CD8-positive, alpha-beta memory T cell (primary cell): ENCODE data around the gene RELB. TPM values are rescaled to one million over a fixed set of nuclear protein-coding genes. Genes with fewer than 3 reads are reported as not detected.

Experiments used
- CTCF ChIA-PET: fragments of 350-600 bp; sonication (Branson Sonifier 250); formaldehyde crosslinking; loops from one replicate; lab custom pipeline; 2021; ENCODE audit warnings: antibody characterized with exemption; lab: Charles Lee
- POLR2A ChIA-PET: fragments of 350-600 bp; sonication (Branson Sonifier 250); formaldehyde crosslinking; loops from one replicate; lab custom pipeline; 2021; ENCODE audit warnings: antibody characterized with exemption; lab: Charles Lee
- DNase-seq, 5 donors: peaks; one replicate each; pipeline versions ENCODE4 v3.0.0 to v3.0.0-alpha.2; 2020 to 2022; ENCODE audit warnings: mixed read lengths in 1 of 5
- H3K27ac ChIP-seq: one replicate; pipeline ENCODE4 v1.7.0; 2013; ENCODE audit warnings: low read depth, mild to moderate bottlenecking, low read length, moderate library complexity
- H3K27me3 ChIP-seq: 2 replicates; pipeline ENCODE4 v1.7.0; 2013; ENCODE audit warnings: low read length, mild to moderate bottlenecking; ENCODE audit not compliant: insufficient read depth, poor library complexity, severe bottlenecking
- H3K36me3 ChIP-seq: 2 replicates; pipeline ENCODE4 v1.7.0; 2013; ENCODE audit warnings: mild to moderate bottlenecking, low read length, moderate library complexity; ENCODE audit not compliant: insufficient read depth
- H3K4me1 ChIP-seq: 2 replicates; pipeline ENCODE4 v1.7.0; 2013; ENCODE audit warnings: mild to moderate bottlenecking, low read length, moderate library complexity; ENCODE audit not compliant: insufficient read depth
- H3K4me3 ChIP-seq: 2 replicates; pipeline ENCODE4 v1.7.0; 2013; ENCODE audit warnings: mild to moderate bottlenecking, low read length
- H3K9me3 ChIP-seq: 2 replicates; pipeline ENCODE4 v1.7.0; 2013; ENCODE audit warnings: mild to moderate bottlenecking, low read length
- H3K27ac Mint-ChIP-seq, 8 donors: one replicate each; pipeline ENCODE4 v1.8.0; 2020 to 2021; ENCODE audit warnings: mixed read lengths in 8 of 8, mild to moderate bottlenecking in 6 of 8, inconsistent platforms in 3 of 8, moderate library complexity in 3 of 8
- H3K27me3 Mint-ChIP-seq, 2 donors: one replicate each; pipeline ENCODE4 v1.8.0; 2020 to 2021; ENCODE audit warnings: mixed read lengths in 2 of 2, mild to moderate bottlenecking in 1 of 2, moderate library complexity in 1 of 2
- H3K36me3 Mint-ChIP-seq, 3 donors: one replicate each; pipeline ENCODE4 v1.8.0; 2020 to 2021; ENCODE audit warnings: mixed read lengths in 3 of 3, inconsistent platforms in 1 of 3, mild to moderate bottlenecking in 1 of 3
- H3K4me1 Mint-ChIP-seq, 3 donors: one replicate each; pipeline ENCODE4 v1.8.0; 2020 to 2021; ENCODE audit warnings: mixed read lengths in 3 of 3, inconsistent platforms in 1 of 3, mild to moderate bottlenecking in 1 of 3
- H3K4me3 Mint-ChIP-seq, 7 donors: one replicate each; pipeline ENCODE4 v1.8.0; 2020 to 2021; ENCODE audit warnings: mixed read lengths in 7 of 7, mild to moderate bottlenecking in 6 of 7, moderate library complexity in 4 of 7, inconsistent platforms in 2 of 7
- H3K9me3 Mint-ChIP-seq, 5 donors: one replicate each; pipeline ENCODE4 v1.8.0; 2020 to 2022; ENCODE audit warnings: mixed read lengths in 5 of 5, mild to moderate bottlenecking in 3 of 5, moderate library complexity in 2 of 5, inconsistent platforms in 1 of 5
- polyA plus RNA-seq: library from polyadenylated mRNA; unstranded; fragments of 300-500 nt; fragmentation: Illumina TruSeq; gene quantifications from one replicate; pipeline ENCODE4 v1.2.3, GENCODE V29; 2021
- total RNA-seq, 2 experiments: library from RNA; stranded (reverse); gene quantifications; one replicate each; pipeline ENCODE4 v1.2.3, GENCODE V29; 2021

Gene RELB
- total and polyA plus RNA-seq, 3 experiments from 2014 or later: 22.7 to 57.4 (median 53.4) TPM

GRCh38 chr19:45030825-45031224, 29.6 kb downstream of the RELB start:
- ChIA-PET POLR2A (no interaction called here), CTCF (interaction anchor here (0.7 kb wide), 1 partner anchor 55 kb away, joined by 3 read pairs; no protein-coding TSS in a partner anchor)
- DNase-seq: no peak
- no peaks in the 10 kb centered on the region for H3K4me1 Mint-ChIP-seq
- Histone ChIP-seq H3K27ac (no peak overlapping the region), H3K9me3 (no peaks in the 10 kb centered on the region), H3K36me3 (peaks cover 19% of the 10 kb centered on the region), H3K4me1 (no peaks in the 10 kb centered on the region), H3K27me3 (no peaks in the 10 kb centered on the region), H3K4me3 (no peak overlapping the region)
- peak overlapping the region in 1 of 8 donors; percentile 54 for H3K27ac Mint-ChIP-seq
- H3K27me3 Mint-ChIP-seq: no peaks in the 10 kb centered on the region
- peak overlapping the region in 1 of 7 donors; percentile 30 for H3K4me3 Mint-ChIP-seq
- no peaks in the 10 kb centered on the region for H3K9me3 Mint-ChIP-seq
- H3K36me3 Mint-ChIP-seq: peaks cover 0 to 71% (median 16%) of the 10 kb centered on the region in 3 donors

- no peak overlapping the region for H3K27ac ChIP-seq
- H3K4me3 ChIP-seq: no peak overlapping the region
- POLR2A ChIA-PET: no interaction called here
- no peak for DNase-seq
- no peaks in the 10 kb centered on the region for H3K27me3 ChIP-seq
- Mint-ChIP-seq H3K4me3 (no peak overlapping the region), H3K27me3 (no peaks in the 10 kb centered on the region), H3K9me3 (no peaks in the 10 kb centered on the region), H3K36me3 (peaks cover 0 to 70% (median 13%) of the 10 kb centered on the region in 3 donors), H3K27ac (peak overlapping the region in 2 of 8 donors; percentile 15 to 53), H3K4me1 (no peaks in the 10 kb centered on the region)
- peaks cover 17% of the 10 kb centered on the region for H3K36me3 ChIP-seq
- CTCF ChIA-PET: no interaction called here
- H3K4me1 ChIP-seq: no peaks in the 10 kb centered on the region
- H3K9me3 ChIP-seq: no peaks in the 10 kb centered on the region
These were observed 31.2 kb downstream of the RELB start for GRCh38 chr19:45032421-45032820.

GRCh38 chr19:45035755-45036154, 34.5 kb downstream of the RELB start:
- Histone ChIP-seq H3K27me3 (no peaks in the 10 kb centered on the region), H3K27ac (no peak overlapping the region), H3K36me3 (peaks cover 10% of the 10 kb centered on the region), H3K9me3 (no peaks in the 10 kb centered on the region), H3K4me1 (peaks cover 14% of the 10 kb centered on the region), H3K4me3 (no peak overlapping the region)
- H3K27ac Mint-ChIP-seq: no peak overlapping the region
- POLR2A ChIA-PET: no interaction called here
- CTCF ChIA-PET: interaction anchor here (1.0 to 2.3 kb wide), 2 partner anchors 24 to 47 kb away, joined by 3 to 7 read pairs; no protein-coding TSS in a partner anchor
- no peaks in the 10 kb centered on the region for H3K9me3 Mint-ChIP-seq
- H3K4me3 Mint-ChIP-seq: peak overlapping the region in 1 of 7 donors; percentile 48
- peaks cover 0 to 63% (median 12%) of the 10 kb centered on the region in 3 donors for H3K36me3 Mint-ChIP-seq
- H3K4me1 Mint-ChIP-seq: peaks cover 18 to 24% (median 20%) of the 10 kb centered on the region in 3 donors
- peaks cover 0 to 2% of the 10 kb centered on the region in 2 donors for H3K27me3 Mint-ChIP-seq
- DNase-seq: no peak

- Histone ChIP-seq H3K4me3 (no peak overlapping the region), H3K9me3 (no peaks in the 10 kb centered on the region), H3K27ac (no peak overlapping the region), H3K4me1 (peaks cover 24% of the 10 kb centered on the region), H3K36me3 (peaks cover 19% of the 10 kb centered on the region), H3K27me3 (no peaks in the 10 kb centered on the region)
- H3K9me3 Mint-ChIP-seq: no peaks in the 10 kb centered on the region
- peaks cover 0 to 66% (median 17%) of the 10 kb centered on the region in 3 donors for H3K36me3 Mint-ChIP-seq
- no peak for DNase-seq
- ChIA-PET CTCF (interaction anchor here (1.5 to 2.3 kb wide), 2 partner anchors 20 to 22 kb away, joined by 4 to 13 read pairs; no protein-coding TSS in a partner anchor), POLR2A (interaction anchor here (2.1 kb wide), 2 partner anchors 54 to 141 kb away, joined by 5 read pairs; partner anchors contain the start of gene BLOC1S3)
- peaks cover 29 to 38% (median 32%) of the 10 kb centered on the region in 3 donors for H3K4me1 Mint-ChIP-seq
- peak overlapping the region in 5 of 8 donors; percentile 42 to 82 (median 60) for H3K27ac Mint-ChIP-seq
- H3K4me3 Mint-ChIP-seq: peak overlapping the region; percentile 62 to 100 (median 89)
- peaks cover 0 to 2% of the 10 kb centered on the region in 2 donors for H3K27me3 Mint-ChIP-seq
These were observed 36.3 kb downstream of the RELB start for GRCh38 chr19:45037393-45038169.

GRCh38 chr19:45038931-45039893, 37.9 kb downstream of the RELB start, which contains the start of gene CLASRP:
TSS of gene CLASRP (plus strand) at chr19:45039045. CDS start at chr19:45040213, 1,168 bp downstream.
- H3K27me3 ChIP-seq: no peaks in the 10 kb centered on the region
- H3K36me3 Mint-ChIP-seq: peaks cover 0 to 70% (median 11%) of the 10 kb centered on the region in 3 donors
- CTCF ChIA-PET: interaction anchor here (0.6 to 2.3 kb wide), 12 partner anchors 10 to 1989 kb away, joined by 3 to 13 read pairs (median 3); partner anchors contain the start of gene PPP1R37

GRCh38 chr19:45040059-45040771, 39.0 kb downstream of the RELB start:
- H3K4me3 Mint-ChIP-seq: peak overlapping the region; percentile 86 to 100 (median 94)
- DNase-seq: no peak
- H3K27ac Mint-ChIP-seq: peak overlapping the region in 6 of 8 donors; percentile 79 to 98 (median 95)

More at GRCh38 chr19:45038931-45039893, 37.9 kb downstream of the RELB start, which contains the start of gene CLASRP:
- POLR2A ChIA-PET: interaction anchor here (0.6 to 2.1 kb wide), 8 partner anchors 30 to 324 kb away, joined by 3 to 13 read pairs (median 4); partner anchors contain the start of genes BLOC1S3, GEMIN7 and RELB
- peaks cover 24% of the 10 kb centered on the region for H3K4me1 ChIP-seq
- no peaks in the 10 kb centered on the region for H3K9me3 Mint-ChIP-seq
- DNase-seq: peak; percentile 83 to 90 (median 85)
- peaks cover 0 to 2% of the 10 kb centered on the region in 2 donors for H3K27me3 Mint-ChIP-seq
- peak within 1 kb of the TSS; percentile 95 for H3K4me3 ChIP-seq
- H3K4me1 Mint-ChIP-seq: peaks cover 32 to 43% (median 32%) of the 10 kb centered on the region in 3 donors
- H3K9me3 ChIP-seq: no peaks in the 10 kb centered on the region
- H3K4me3 Mint-ChIP-seq: peak within 1 kb of the TSS; percentile 86 to 100 (median 94)
- H3K36me3 ChIP-seq: peaks cover 22% of the 10 kb centered on the region
- H3K27ac Mint-ChIP-seq: peak within 1 kb of the TSS; percentile 79 to 100 (median 95)
- peak within 1 kb of the TSS; percentile 98 for H3K27ac ChIP-seq

More at GRCh38 chr19:45040059-45040771, 39.0 kb downstream of the RELB start:
- no peaks in the 10 kb centered on the region for H3K9me3 ChIP-seq
- ChIA-PET CTCF (interaction anchor here (1.0 to 2.3 kb wide), 6 partner anchors 19 to 143 kb away, joined by 3 to 13 read pairs (median 3); partner anchors contain the start of gene PPP1R37), POLR2A (interaction anchor here (0.6 to 1.9 kb wide), 4 partner anchors 29 to 45 kb away, joined by 3 to 13 read pairs (median 4); partner anchors contain the start of genes GEMIN7 and RELB)
- H3K4me3 ChIP-seq: peak overlapping the region; percentile 95
- H3K27ac ChIP-seq: no peak overlapping the region
- no peaks in the 10 kb centered on the region for H3K9me3 Mint-ChIP-seq
- no peaks in the 10 kb centered on the region for H3K27me3 ChIP-seq
- peaks cover 34 to 50% (median 37%) of the 10 kb centered on the region in 3 donors for H3K4me1 Mint-ChIP-seq
- H3K4me1 ChIP-seq: peaks cover 24% of the 10 kb centered on the region
- H3K27me3 Mint-ChIP-seq: peaks cover 0 to 2% of the 10 kb centered on the region in 2 donors
- H3K36me3 Mint-ChIP-seq: peaks cover 0 to 70% (median 14%) of the 10 kb centered on the region in 3 donors
- H3K36me3 ChIP-seq: peaks cover 29% of the 10 kb centered on the region
